Measurements from ENCODE around the gene UBAP2L.
"Not testable (repeated sequence)": the region's sequence is repeated elsewhere in the genome, so short reads cannot be mapped to it uniquely, and the experiment has no call there.

The UBAP2L gene

DNA sequence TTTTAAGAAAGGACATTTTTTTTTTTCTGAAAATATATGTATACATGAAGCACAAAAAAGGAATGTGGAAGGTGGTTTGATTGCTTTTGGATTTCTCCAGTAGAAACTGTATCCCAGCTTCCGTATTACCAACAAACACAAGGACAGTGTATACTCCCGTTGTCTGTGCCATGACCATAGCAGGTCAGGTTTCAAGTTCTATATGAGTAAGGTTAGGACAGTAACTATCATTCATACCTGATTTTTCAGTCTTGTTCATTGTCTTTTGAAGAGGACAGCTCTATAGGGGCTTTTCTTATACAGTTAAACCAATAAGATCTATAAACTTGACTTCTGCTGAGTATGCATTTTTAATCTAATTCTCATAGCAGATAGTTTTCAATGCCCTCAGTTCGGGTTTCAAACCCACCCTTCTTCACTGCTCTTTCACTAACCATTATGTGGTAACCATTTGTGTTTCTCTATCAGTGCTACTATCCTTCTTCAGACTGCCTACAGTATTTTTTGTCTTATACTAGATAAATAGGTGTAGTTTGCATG, 19.6 kb downstream of the UBAP2L start:
- no peak for DNase-seq (ENCODE audit: low spot score)

DNA sequence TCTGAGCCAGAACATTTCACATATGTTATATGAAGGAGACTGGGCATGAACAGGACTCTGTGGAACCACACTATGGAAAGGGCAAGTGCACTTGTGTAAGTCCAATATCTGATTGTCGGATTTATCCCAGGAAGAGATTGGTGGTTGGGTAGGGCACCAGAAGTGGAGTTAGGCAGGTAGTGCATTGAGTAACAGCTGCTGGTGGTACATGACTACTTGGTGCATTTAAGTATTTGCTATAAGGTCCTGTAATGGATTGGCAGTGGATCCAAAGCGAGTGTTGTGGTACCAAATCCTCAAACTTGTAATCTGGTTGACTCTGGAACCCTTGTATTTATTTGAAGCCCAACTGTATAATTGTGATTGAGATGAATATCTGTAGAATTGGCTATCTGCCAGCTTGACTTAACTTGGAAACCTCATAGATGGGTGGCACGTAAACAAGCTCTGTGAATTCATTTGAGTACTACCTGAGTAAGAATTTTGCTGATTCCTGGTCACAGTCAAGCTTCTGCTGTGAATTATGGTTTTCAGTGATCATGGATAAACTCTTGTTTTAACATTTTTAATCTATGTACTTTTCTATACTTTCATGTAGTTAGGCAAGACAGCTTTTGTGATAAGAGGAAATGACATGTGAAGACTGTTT, 21.1 kb downstream of the UBAP2L start:
- DNase-seq (ENCODE audit: low spot score), result no peak

GRCh38 chr1:154253671-154254070, 32.9 kb downstream of the UBAP2L start:
- no peak for DNase-seq (ENCODE audit: low spot score)

DNA sequence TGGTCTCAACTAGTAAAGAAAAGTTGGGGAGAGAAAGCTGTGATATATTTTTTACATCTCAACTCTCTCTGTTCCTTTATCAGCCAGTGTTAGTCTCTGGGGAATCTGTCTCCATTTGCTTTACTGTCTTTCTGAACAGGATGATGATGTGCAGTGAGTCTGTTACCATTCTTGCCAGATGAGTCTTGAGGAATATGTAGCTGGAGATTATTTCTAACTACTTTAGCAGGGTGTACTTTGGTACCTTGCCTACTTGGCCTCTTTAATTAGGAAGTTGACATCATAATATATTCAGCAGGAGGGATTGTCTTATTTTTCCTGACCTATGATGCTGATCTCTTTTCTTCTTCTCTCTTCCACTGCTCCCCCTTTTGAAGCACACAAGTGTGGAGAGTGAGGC, 35.9 kb downstream of the UBAP2L start:
- DNase-seq (ENCODE audit: low spot score), result no peak

DNA sequence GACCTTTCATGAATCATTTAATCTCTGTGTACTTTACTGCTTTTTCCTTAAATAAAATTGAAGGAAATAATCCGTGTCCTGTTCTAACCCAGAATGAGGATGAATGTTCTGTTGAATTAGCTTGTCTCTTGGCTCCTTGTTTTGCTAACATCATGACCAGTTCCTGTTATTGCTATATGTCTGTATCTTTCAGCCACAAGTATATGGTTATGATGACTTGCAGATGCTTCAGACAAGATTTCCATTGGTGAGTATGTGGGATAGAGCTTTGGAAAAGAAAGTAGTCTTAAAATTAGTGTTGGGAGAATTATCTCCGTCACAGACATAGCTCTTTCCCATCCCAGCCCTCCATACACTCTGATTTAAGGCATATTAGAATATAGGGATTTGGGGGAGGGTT, 38.0 kb downstream of the UBAP2L start:
- no peak for DNase-seq (ENCODE audit: low spot score)

DNA sequence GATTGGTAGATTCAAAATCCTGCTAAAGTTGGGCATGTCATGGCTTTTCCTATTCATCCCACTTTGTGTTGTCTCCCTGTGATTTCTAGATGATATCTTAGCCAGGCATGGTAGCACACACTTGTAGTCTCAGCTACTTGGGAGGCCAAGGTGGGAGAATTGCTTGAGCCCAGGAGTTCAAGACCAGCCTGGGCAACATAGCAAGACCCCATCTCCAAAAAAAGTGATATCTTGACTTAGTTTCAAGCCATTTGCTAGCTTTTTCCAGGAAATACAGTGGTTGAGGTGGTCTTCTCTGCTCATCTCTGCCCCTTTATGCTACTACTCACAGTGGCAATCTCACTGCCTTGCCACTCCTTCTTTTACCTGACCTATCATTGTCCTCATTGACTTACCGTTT, 39.4 kb downstream of the UBAP2L start:
- no peak for DNase-seq (ENCODE audit: low spot score)

GRCh38 chr1:154263465-154264332, 42.9 kb downstream of the UBAP2L start:
- DNase-seq (ENCODE audit: low spot score), result no peak

DNA sequence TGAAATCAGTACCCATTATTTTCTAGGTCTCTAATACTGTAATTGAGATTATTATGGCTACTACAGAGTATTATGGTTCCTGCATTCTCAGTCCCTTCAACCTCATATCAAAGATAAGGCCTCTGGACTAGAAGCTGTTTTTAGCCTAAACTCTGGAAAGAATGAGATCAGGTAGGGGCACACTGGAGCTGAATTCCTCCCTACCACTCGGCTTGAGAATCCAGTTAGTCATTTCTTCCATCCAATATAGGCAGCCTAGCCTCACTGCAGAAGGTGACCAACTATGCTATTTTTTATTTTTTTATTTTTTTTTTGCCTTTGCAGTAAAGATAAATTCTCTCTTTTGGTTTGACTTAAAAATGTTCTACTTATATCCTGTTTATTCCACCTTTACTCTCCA, 43.7 kb downstream of the UBAP2L start:
- no peak for DNase-seq (ENCODE audit: low spot score)

- DNase-seq (ENCODE audit: low spot score), result peak; percentile 29
Measured at GRCh38 chr1:154265586-154265985, 44.8 kb downstream of the UBAP2L start.

- no peak for DNase-seq (ENCODE audit: low spot score)
Measured at GRCh38 chr1:154270833-154271232, 50.1 kb downstream of the UBAP2L start.

DNA sequence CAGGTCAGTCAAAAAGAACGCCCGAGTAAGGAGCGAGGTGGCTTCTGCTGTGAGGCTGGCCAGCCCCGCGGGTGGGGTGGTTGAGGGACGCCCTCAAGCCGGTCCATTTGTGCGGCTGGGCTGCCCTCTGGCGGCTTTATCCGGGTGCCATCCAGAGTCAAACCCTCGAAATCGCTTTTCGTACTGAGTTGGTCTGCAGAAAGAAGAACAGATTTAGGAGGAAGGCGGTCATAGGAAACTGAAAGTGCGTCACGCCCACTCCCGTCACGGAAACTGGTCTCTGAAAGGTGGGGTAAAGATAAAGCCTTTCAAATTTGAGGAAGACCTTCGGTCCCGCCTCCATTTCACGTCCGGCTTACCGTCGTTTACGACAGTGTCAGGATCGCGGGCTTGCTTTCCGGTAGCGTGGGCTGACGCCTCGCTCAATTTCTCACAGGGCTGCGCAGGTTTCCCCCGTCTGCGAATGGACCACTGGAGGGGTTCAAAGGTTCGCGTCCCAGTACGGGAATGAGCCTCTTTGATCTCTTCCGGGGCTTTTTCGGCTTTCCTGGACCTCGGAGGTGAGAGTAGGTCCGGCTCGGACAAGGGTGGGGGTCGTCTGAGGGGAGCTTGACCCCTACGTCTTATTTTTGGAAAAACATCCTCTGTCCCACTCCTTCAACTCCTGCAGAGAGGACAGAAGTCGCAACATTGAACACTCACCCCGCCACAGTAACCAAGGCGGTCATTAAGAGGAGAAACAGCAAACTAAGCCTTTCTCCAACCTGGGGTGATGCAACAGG, 51.7 kb downstream of the UBAP2L start, which contains the start of gene HAX1:
TSS of gene HAX1 (plus strand) at position 413 of the 782 bp plus-strand sequence. CDS start at position 508, 95 bp downstream.
- DNase-seq (ENCODE audit: low spot score), result peak; percentile 97

DNA sequence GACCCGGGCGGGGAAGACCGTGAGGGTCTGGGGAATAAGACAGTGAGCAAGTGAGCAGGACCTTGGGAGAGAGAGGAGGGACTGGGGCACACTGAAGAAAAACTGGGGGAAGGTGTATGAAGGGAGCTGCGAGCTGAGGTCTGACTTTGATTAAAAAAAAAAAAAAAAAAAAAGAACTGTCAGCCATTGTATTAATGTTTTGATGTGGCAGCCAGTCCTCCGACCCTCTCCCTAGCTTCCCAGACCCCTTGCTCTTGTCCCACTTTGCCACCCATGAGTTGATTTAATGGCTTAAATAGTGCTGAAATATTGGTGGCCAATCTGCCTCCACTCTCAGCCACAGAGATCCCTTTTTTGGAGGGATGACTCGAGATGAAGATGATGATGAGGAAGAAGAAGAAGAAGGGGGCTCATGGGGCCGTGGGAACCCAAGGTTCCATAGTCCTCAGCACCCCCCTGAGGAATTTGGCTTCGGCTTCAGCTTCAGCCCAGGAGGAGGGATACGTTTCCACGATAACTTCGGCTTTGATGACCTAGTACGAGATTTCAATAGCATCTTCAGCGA, 52.3 kb downstream of the UBAP2L start:
- DNase-seq (ENCODE audit: low spot score), result no peak

- DNase-seq (ENCODE audit: low spot score), result no peak
Measured at GRCh38 chr1:154276797-154277196, 56.0 kb downstream of the UBAP2L start.

- DNase-seq (ENCODE audit: low spot score), result not testable (repeated sequence)
Measured at GRCh38 chr1:154287591-154287990, 66.8 kb downstream of the UBAP2L start.

DNA sequence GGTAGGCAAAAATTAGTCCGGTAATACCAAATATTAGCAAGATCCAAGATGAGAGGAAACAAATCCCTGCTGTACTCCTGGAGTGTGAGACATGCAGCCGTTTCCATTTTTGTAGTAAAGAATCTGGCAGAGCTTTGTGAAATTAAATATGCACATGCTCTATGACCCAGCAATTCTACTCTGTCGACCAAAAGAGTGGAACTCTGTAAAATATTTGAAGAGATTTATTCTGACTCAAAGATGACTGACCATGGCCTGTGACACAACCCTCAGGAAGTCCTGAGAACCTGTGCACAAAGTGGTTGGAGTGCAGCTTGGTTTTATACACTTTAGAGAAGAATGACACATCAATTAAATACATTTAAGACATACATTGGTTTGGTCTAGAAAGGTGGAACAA, 67.9 kb downstream of the UBAP2L start:
- DNase-seq (ENCODE audit: low spot score), result no peak

DNA sequence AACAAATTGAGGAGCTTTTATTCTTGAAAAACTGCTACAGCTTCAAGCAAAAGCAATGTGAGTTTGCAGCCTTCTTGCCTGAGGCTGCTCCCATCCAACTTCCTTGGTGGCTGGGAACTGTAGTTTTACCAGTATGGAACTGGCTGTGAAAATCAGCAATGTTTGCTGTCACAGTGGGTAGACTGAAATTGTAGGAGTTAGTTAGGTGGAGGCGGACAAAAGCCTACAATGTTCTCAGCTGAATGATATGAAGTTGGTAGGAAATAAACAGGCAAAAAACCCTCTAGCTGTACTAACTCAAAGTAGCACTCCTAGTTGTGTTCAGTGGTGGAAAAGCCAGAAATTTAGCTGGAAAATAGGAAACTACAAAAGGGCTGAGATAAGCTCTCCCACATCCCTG, 70.2 kb downstream of the UBAP2L start:
- no peak for DNase-seq (ENCODE audit: low spot score)

- DNase-seq (ENCODE audit: low spot score), result no peak
Measured at GRCh38 chr1:154295408-154296235, 74.9 kb downstream of the UBAP2L start.

DNA sequence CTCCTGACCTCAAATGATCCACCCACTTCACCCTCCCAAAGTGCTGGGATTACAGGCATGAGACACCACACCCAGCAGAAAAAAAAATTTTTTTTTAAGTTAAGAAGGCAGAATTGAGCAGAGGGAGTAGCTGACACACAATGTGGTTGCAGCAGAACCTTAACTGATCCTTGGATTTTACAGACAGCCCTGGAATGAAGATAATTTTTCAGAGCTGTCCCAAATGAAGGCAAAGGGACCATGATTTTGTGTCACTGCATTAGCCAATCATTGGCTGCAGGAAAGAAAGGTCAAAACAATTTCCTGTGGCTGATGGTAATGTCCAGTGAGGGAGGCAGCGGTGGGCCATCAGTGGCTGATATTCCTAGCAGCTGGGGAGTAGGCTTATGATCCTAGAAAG, 80.8 kb downstream of the UBAP2L start:
- no peak for DNase-seq (ENCODE audit: low spot score)

DNA sequence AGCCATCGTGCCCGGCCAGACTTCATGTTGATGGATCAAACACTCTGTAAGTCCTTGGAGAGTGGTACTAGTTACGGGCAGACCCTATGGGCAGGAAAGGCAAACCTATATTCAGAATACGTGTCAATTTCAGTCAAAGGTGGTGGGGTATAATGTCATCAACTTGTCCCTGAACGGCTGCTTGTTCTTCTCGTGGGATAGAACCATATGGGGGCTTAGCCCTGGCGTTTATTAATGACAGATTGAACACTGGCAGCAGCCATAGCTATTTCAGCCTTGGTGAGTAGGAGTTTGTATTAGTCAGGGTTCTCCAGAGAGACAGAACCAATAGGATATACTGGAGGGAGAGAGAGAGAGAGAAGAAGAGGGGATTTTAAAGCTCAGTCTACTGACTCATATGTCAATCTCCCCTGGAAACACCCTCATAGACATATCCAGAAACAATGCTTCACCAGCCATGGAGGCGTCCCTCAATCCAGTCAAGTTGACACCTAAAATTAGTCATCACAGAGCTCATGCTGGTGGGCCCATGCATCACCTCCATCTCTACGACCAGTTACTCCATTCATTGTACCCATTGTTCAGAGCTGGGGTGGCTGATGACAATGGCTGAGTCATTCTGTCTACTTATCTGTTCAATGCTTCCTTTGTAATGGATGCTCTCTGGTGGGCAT, 84.0 kb downstream of the UBAP2L start:
- no peak for DNase-seq (ENCODE audit: low spot score)

DNA sequence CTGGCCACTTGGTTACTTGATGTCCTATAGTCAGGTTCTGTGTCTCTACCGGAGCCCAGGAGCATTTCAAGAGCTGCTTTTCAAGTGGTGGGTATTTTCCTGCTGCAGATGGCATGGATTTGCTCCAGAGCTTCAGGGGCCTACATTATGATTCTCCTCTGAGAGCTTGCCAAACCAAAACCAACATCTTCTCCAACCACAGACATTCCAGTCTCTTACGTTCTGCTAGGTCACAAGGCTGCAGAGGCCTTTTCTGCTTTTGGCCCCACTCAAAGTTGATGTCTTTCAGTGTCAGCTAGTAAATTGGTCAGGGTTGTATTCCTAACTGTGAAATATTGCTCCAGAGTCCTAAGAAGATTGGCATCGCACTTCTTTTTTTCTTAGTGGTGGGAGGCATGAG, 85.4 kb downstream of the UBAP2L start:
- DNase-seq (ENCODE audit: low spot score), result no peak

Measured in CD4-positive, alpha-beta T cell treated with Interleukin-6 at 100 ng/mL for 8 hours (primary cell).